ENCODE data around the gene ST8SIA1.

The ST8SIA1 gene

DNA sequence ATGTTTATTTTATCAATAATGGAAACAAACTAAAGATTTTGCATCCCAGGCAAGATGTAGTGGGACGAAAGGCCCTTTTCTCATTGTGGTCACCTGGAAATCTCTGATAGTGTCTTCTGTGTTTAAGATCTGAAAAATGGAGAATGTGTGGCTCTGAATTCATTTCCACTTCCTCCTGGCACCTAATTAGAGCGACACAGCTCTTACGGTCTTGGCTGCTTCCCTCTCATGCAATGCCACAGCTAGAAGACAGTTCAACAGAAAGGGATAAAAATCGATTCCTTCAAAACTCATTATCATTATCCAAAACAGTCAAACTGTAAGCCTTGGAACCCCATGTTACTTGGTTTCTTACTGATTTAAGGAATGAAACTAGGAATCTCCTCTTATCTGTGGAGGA lies 9.3 kb downstream of the ST8SIA1 start:
- no peak for DNase-seq

DNA sequence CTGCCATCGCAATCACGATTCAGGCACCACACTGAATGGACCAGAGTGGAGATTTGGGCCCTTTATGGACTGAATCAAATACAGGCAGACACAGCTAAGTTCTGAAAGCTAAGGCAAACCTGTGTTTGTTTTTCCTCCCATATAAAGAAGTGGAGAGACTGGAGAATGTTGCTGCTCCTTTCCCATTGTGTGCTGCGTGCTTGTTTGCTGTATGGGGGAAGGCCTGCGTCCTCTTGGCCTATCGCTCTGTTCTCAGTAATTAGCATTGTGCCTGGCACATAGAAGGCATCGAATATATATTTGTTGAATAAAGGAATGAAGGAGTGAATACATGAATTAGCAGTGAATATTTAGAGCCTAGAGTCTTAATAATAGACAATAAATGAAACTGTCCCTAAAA lies 12.4 kb downstream of the ST8SIA1 start:
- DNase-seq = no peak

DNA sequence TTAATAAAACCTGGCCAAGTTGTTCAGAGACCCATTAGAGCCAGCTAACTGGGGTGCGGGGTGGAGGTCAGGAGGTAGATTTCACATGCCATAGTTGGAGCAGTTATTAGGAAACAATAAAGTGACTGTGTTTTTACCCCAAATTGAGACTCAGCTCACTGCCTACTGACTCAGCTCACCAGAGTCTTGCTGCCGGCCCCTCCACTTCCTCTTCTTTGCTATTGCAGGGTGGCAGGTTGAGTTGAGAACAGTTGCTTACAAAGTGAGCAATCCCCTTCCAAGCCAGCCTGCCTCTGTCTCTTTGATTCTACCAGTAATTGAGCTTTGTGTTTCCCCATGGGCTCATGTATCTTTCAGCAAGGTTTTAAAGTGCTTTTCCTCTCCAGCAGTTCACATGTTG lies 12.9 kb downstream of the ST8SIA1 start:
- no peak for DNase-seq

DNA sequence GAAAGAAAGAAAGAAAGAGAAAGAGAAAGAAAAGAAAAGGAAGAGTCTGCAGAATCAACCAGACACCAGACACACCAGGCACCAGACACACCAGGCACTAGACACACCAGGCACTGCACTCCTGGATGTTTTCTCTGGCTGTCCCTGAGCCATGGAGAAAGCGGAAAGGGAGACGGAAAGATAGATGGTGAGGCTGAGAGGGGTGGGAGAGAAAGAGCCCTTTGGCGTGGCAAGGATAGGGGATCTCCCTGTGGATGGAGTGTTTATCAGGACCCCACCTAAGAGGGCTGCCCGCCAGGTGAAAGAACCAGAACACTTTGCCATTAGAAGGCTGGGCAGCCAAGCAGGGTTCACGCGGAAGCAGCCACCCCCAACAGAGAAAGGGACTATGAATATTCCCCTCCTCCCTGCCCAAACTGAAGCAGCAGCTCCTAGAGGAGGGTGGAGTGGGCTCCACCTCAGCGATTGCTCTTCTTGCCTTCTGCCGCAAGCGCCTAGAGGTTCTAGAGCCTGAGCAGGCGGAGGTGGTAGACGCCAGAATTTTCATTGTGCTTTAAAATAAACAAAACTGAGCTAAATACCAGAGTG lies 13.4 kb downstream of the ST8SIA1 start:
- DNase-seq = no peak

DNA sequence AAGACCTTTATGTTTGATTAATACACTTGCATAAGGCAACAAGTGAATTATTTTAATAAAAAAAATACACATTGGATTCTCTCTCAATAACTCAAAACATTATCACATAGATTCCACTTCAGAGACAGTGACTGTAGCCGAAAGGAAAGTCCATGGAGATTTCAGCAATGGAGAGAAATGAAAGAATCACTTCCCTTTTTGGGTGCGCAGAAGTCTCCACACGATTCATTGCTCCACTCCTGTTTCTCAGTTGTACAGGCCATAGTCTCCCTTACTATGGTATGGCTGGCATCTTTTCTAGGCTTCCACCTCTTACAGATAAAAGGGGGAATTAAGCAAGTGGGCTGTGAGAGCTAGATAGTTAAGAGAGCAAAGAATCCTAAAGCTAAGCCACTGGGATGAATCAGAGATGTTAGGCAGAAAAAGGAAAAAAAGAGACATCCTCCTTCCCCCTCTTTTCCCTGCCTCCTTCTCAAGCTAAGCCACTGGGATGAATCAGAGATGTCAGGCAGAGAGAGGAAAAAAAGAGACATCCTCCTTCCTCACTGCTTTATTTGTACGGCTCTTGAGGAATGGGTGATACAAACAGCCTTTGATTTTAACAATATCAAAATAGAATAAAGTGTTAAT lies 16.3 kb downstream of the ST8SIA1 start:
- DNase-seq = no peak

DNA sequence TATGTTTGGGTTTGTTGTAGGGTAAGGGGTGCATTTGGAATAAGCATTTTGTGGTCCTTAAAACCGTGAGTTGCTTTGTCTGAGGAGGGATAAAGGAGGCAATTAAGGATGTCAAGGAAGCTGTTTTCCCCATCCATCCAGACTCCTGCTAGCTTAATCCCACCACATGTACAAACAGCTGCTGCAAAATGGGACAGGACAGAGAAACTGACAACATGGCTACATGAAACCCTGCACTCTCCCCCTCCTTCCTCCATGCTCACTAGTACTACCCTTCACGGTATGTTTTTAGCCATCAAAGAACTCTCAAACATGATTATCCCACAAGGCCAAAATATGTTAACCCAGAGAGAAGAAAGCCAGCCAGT lies 20.6 kb downstream of the ST8SIA1 start:
- no peak for DNase-seq

DNA sequence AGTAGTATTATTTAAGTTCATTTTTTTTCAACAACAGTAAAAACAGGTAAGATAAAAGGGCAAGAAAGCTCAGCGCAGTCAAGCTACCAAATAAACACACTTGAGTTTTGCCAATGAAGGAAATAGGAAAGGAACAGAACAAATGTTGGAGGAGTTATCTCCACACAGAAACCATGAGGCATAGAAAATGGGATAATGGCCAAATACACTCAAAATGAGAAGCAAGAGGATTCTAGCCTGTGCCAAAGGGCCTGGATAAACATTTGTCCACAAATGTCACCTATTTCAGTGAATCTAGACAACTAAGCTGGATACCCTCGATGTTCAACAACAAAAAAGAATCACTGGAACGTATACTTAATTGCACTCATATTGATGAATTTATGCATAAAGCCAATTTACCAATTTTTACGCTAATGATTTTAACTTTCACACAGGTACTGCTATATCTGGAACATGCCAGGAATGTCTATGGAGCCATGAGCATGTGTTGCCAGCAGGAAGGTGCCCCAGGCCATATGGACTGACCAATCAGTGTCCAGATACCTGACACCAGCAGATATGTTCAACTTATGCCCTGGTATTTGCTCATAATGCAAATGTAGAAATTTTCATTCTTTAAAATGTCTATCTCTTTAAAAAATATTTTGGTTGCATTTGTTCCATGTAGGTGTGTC lies 21.1 kb downstream of the ST8SIA1 start:
- no peak for DNase-seq

DNA sequence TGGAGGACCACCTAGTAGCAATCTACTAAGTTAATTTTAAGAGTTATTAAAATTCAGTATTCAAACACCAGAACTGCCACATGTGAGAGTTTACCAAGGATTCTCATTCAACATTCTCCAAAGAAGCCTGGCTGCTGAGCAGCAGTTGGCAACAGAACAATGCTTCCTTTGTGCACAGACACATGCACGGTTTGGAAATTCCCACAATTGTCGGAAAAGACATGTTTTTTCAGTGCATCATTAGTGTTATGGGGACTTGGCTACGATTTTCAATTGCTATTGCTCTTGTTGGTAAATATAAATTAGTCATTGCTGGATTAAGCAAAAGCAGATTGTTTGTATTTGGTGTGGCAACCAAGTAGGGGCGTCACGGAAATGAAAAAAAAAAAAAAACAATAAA lies 22.2 kb downstream of the ST8SIA1 start:
- no peak for DNase-seq

DNA sequence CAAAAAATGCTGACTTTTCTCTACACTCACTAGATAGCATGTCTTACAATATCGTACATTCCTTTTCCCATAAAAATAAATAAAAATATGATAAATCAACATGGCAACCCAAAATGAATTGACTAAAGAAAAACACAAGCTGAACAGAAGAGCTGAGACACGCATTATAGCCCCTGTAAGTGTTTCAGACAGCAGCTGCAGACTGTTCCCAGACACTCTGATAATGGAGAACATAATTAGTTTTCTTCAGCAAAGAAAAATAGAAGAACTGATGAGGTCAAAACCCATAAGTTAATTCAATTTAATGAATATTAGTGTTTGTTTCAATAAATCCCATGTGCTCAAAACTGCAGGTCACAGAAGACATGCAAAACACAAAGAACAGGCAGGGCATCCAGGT lies 23.8 kb downstream of the ST8SIA1 start:
- DNase-seq = no peak

DNA sequence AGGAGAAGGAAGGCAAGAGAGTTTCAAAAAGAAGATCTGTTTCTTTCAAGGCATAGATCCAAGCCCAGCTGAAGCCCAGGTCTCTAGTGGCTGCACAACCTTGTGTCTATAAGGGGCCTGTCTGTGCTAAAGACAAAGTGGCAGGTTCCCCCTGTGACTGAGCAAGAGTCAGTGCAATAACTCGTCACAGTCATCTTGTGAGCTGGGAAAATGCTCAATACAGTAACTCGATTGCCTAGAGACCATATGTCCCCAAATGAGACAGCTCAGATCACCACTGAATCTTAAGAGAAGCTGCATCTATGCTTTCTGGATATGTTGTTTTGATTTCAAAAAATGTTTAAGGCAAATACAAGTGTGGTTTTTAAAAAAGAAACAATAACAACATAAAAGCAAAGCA lies 24.2 kb downstream of the ST8SIA1 start:
- DNase-seq = no peak

DNA sequence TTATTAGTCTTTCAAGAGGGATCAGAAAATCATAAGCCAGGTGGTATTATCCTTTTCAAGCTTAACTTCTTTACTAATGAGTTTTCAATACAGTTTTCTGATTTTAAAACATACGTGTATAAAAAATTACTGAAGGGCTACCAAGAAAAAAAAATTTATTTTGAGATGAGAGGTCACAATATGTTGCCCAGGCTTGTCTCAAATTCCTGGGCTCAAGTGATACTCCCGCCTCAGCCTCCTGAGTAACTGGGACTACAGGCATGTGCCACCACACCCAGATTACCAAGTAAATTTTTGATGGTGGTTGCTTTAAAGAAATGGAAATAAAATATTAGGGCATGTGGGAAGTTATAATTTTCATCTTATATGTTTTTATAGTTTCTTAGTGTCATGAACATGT lies 26.7 kb downstream of the ST8SIA1 start:
- no peak for DNase-seq

DNA sequence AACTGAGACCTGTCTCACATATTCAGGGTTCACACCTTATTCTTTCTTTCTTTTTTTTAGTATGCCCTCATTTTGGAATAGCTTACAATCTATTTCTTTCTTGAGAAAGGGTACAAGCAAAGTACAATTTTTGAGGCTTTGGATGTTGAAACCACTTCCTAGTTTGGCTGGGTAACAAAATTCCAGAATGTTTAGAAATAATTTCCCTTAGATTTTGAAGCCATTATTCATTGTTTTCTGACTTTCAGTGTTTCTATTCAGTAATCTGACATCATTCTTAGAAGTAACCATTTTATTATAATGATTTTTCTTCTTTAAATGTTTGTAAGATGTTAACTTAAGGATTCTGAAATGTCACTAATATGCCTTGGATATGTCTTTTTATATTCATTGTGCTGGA lies 28.2 kb downstream of the ST8SIA1 start:
- no peak for DNase-seq

DNA sequence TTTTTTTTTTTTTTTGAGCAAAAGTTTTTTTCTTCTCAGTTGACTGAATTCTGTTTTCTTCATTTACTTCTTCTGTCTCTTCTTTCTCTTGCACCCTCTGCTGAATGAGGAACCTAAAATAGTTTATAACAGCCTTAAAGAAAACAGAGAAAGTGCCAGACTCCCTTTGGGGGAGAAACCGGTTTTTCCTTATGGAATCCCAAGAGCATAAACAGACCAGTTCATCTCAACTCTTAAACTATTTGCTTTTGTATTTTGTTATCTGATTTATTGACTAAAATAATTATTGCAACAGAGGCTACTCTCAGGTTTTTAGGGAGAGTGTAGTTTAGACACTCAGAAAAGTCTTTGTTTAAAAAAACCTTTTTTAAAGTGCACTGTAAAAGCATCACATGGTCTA lies 30.2 kb downstream of the ST8SIA1 start:
- DNase-seq = no peak

DNA sequence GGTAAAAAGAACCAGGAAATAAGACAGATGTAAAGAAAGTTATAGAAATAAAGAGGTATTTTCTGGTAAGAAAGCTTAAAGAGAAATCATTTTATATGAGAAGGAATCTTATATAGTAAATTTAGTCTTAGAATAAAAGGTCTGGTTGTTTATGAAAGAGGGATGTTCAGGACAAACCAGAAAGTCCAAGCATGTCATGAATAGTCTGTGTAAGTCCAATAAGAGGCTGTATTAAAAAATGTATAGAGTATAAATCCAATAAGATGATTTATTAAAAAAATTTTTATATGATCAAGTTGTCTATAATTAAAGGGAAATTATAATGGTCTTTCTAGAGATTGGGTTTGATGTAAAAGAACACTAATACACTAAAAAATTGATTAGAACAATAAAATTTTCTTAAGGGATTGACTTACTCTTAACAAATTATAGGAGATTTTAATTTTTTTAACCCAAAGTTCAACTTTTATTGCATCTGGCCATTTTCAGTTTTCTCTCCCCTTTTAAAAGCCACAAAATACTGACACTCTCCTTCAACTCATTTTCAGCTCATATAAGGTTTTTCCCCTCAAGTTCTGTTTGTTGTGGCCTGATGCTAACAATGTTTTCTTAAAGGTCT lies 35.1 kb downstream of the ST8SIA1 start:
- no peak for DNase-seq

DNA sequence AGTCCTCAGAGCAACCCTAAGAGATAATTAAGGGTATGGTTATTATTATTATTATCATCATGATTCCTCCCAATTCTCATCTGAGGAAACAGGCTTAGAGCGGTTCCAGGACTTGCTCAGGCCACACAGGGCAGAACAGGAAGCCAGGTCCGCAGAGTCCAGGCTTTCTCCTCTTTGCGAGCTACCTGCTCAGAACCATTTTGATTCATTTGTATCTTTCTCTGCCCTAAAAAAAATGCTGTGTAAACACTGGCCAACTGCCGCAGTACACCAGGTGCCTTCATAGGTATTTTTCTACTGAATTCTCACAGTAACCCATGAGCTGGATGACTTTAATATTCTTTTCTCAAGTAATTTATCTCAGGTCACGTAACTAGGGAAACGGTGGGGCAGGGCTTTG lies 45.3 kb downstream of the ST8SIA1 start:
- DNase-seq = no peak

DNA sequence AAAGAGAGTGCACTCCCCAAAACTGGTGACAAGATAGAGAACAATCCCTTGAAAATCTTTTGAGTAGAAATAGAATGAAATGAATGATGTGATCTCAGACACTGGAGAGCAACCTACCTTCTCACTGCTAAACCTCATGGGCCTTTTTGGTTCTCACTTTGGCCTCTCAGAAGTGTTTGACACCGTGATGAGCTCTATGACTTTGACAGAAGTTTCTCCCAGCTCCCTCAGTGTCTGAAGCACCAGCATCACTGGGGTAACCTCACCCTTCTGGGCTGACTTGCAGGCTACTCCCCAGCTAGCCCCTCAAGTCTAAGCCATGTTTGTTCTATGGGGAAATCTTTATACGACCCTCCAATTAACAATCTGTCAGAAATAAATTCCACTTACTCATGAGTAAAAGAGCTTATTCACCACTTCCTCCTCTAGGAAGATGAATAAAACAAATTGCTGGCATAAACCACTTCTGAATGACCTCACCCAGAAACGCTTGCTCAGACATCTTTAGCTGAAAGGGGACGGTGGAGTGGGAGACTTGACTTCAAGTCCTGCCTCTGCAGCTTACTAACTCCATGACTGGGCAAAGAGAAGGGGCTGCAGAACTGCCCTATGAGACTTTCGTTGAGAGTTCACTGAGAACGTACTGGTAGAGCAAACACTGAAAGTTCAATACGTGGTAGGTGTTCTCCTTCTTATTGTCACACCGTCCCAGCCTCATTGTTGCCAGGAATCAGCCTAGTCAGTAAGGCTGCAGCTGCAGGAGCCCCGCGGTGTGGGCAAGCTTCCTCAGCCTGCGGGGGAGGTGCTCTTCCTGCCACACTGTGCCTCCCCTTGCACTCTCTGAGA lies 46.5 kb downstream of the ST8SIA1 start:
- no peak for DNase-seq

DNA sequence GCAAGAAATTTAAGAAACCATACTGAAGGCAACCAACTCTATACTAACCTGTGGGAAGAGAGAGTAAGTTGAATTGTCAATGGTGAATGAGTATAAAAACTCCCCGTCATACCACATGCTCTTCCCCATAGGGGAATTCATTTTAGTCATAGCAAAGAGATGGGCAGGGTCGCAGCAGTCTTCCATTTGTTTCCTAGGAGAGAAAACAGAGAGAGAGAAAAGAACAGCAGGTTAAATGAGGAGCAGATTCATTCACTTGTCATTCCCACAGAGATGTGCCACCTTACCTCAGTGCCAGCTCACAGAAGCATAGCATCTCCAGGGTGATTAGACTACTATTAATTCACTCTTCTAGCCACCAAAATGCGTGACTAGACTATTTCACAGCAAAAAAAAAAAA lies 47.4 kb downstream of the ST8SIA1 start:
- no peak for DNase-seq

DNA sequence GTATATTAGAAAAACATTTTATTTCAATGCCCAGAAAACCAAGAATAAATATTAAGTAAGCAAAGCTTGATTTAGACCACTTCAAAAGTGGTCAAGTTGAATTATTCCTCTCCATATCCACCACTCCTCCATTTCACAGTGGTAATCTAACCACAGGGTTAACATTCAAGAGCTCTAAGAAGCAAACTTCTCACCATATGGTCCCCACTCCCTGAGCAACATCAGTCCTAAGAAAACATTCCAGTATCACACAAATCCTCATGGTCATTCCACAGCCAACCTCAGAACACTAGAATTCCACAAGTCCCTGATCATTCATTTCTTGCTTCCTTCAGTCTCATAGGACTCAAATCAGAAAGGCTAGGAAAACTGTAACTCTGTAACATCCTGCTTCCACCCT lies 47.9 kb downstream of the ST8SIA1 start:
- DNase-seq = no peak

DNA sequence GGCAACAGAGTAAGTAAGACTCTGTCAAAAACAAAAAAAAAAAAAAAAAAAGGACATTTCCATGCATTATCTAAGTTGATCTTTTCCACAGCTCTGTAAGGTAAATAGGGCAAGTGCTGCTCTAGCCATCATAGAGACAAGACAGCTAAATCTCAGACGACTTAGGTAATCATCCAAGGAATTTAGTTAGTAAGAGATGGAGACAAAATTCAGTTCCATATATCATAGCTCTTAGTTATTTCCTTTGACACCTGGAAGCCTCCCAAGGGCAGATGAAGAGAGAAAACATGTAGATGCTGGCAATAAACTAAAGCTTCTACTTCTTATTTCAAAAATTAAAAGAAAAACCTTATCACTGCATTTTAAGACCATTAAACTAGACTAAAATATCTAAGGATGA lies 48.7 kb downstream of the ST8SIA1 start:
- DNase-seq = no peak

DNA sequence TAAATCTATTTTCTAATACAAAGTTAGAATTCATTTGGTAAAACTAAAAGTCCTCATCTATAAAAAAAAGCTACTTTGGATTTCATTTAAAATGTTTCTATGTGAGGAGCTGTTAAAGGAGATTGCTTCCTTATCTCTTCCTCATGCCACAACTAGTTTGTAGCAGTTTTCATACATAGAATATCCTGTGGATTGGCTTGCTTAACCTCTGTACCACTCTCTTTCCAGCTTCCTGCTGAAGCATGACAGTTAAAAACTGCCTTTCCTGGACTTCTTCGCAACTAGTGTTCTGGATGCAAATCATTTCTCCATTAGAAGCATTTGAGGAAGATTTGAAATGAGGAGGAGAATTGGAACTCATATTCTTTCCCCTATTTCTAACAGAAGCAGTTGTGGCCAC lies 49.6 kb downstream of the ST8SIA1 start:
- no peak for DNase-seq

DNA sequence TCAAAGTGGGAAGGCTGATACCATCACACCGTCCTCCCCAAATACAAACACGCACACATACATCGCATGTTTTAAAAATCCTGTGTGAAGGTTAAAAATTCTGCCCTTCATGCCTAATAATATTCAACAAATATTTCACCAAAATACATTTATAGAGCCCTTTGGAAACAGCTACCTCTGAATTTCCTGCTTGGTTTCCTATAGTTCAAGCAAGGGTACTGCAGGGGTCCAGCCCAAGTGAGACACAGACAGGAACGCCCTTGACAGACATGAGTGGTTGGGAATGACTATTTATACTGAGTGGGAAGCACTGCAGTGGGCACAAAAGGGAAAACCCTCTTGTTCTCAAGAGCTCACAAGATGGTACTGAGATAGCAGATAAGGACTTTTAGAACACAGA lies 51.0 kb downstream of the ST8SIA1 start:
- DNase-seq = no peak

DNA sequence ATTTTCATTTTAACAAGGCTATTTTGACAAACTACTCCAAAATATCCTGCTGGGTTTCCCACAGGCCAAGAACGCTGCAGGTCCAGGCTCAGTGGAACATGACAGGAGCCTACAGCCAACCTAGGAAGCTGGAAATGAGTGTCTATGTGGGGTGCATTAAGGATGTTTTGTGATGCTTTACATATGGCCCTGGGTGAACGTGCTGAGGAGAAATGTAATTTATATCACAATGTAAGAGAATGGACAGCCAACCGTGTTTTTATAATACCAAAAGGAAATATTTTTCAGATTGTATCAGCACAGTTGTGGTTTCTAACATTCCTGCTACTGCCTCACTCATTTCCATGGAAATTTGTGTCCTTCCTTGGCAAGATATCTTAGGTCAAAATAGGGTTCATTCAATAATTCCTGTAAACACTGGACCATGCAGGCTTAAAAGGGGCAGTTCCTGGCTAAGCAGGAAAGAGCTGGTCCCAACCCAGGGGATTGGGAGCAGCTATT lies 51.5 kb downstream of the ST8SIA1 start:
- DNase-seq = no peak

DNA sequence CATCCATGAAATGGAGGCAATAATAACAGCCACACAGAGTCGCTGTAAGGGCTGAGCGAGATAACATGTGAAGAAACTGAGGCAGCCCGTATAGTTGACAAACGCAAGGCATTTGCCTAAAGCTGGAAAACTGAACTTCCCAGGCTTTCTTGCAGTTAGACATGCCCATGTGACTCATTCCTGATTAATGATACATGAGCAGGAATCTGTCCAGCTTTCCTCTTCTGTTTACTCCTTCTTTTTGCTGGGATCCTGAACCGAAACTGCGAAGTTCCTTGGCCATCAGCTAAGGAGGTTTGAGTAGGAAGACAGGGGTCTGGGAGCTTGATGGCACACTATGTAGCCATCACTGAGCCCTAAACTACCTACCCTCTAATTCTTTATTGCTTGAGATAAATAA lies 52.2 kb downstream of the ST8SIA1 start:
- no peak for DNase-seq
